ENCODE measurements around the gene NEDD8.

NEDD8 gene

GRCh38 chr14:24238527-24239037 is 6.4 kb upstream of the NEDD8 start:
- TF ChIP-seq REST (IDR thresholded peaks at IDR 0.05; ENCODE audit: insufficient read depth in 1 of 2, low read depth in 2 of 2, low read length in 2 of 2) = no peak

- TF ChIP-seq FOXP2 (optimal IDR thresholded peaks at IDR 0.05; ENCODE audit: borderline replicate concordance, extremely low read depth, extremely low read length, insufficient read depth) (no peak), REST (IDR thresholded peaks at IDR 0.05; ENCODE audit: insufficient read depth in 1 of 2, low read depth in 2 of 2, low read length in 2 of 2) (no peak), TAF1 (IDR thresholded peaks at IDR 0.05; ENCODE audit: borderline replicate concordance, insufficient read depth, low read length) (no peak), SIN3A (IDR thresholded peaks at IDR 0.05; ENCODE audit: borderline replicate concordance, insufficient read depth, low read length) (no peak), POLR2AphosphoS5 (IDR thresholded peaks at IDR 0.05; ENCODE audit: low read depth, low read length) (no peak)
Measured at GRCh38 chr14:24238123-24238522, 6.0 kb upstream of the NEDD8 start.

- TF ChIP-seq POLR2AphosphoS5 (IDR thresholded peaks at IDR 0.05; ENCODE audit: low read depth, low read length) = no peak
- no peak for TF ChIP-seq SIN3A (IDR thresholded peaks at IDR 0.05; ENCODE audit: borderline replicate concordance, insufficient read depth, low read length)
- TF ChIP-seq REST (IDR thresholded peaks at IDR 0.05; ENCODE audit: insufficient read depth in 1 of 2, low read depth in 2 of 2, low read length in 2 of 2) = no peak
- no peak for TF ChIP-seq FOXP2 (optimal IDR thresholded peaks at IDR 0.05; ENCODE audit: borderline replicate concordance, extremely low read depth, extremely low read length, insufficient read depth)
- no peak for TF ChIP-seq TAF1 (IDR thresholded peaks at IDR 0.05; ENCODE audit: borderline replicate concordance, insufficient read depth, low read length)
Measured at GRCh38 chr14:24237463-24237955, 5.3 kb upstream of the NEDD8 start.

GRCh38 chr14:24236689-24237462 is 4.7 kb upstream of the NEDD8 start:
- TF ChIP-seq REST (IDR thresholded peaks at IDR 0.05; ENCODE audit: insufficient read depth in 1 of 2, low read depth in 2 of 2, low read length in 2 of 2) (no peak), SIN3A (IDR thresholded peaks at IDR 0.05; ENCODE audit: borderline replicate concordance, insufficient read depth, low read length) (no peak), POLR2AphosphoS5 (IDR thresholded peaks at IDR 0.05; ENCODE audit: low read depth, low read length) (no peak), FOXP2 (optimal IDR thresholded peaks at IDR 0.05; ENCODE audit: borderline replicate concordance, extremely low read depth, extremely low read length, insufficient read depth) (no peak), TAF1 (IDR thresholded peaks at IDR 0.05; ENCODE audit: borderline replicate concordance, insufficient read depth, low read length) (no peak)

All from PFSK-1 (cell line).